ENCODE results near the gene TJP1.

DNA sequence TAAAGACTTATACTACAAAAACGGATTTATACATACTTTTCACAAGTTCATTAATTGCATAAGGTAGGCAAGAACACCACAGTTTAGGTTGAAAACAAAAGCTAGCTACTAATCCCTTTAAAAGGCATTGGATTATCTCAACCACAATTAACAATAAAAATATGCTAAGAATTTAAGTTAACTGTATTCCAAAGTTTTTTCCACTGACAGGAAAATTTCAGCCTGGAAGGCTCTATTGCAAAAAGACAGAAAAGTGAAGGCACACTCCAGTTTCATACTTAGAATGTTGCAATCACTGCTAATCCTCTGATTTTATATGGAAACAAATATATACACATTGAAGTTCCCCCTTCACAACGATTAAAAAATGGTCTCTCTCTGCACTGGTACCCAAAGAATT is 71.5 kb downstream of the TJP1 start:
- TF ChIP-seq POLR2AphosphoS5 (IDR thresholded peaks at IDR 0.05; ENCODE audit: low read depth, low read length) (no peak), SP2 (IDR thresholded peaks at IDR 0.05; ENCODE audit: low read length) (no peak), CBX5 (IDR thresholded peaks at IDR 0.05; ENCODE audit: low read depth, low read length) (no peak), RAD21 (IDR thresholded peaks at IDR 0.05 in 1 of 2, conservative IDR thresholded peaks at IDR 0.05 in 1 of 2; ENCODE audit: low read depth in 2 of 2, low read length in 2 of 2) (no peak)
- TF ChIP-seq, protein P1, sequence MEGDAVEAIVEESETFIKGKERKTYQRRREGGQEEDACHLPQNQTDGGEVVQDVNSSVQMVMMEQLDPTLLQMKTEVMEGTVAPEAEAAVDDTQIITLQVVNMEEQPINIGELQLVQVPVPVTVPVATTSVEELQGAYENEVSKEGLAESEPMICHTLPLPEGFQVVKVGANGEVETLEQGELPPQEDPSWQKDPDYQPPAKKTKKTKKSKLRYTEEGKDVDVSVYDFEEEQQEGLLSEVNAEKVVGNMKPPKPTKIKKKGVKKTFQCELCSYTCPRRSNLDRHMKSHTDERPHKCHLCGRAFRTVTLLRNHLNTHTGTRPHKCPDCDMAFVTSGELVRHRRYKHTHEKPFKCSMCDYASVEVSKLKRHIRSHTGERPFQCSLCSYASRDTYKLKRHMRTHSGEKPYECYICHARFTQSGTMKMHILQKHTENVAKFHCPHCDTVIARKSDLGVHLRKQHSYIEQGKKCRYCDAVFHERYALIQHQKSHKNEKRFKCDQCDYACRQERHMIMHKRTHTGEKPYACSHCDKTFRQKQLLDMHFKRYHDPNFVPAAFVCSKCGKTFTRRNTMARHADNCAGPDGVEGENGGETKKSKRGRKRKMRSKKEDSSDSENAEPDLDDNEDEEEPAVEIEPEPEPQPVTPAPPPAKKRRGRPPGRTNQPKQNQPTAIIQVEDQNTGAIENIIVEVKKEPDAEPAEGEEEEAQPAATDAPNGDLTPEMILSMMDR (IDR thresholded peaks at IDR 0.05; ENCODE audit: control extremely low read depth in 1 of 3, insufficient read depth in 1 of 3, low read depth in 1 of 3, low read length in 3 of 3) = no peak
